IMR-90 (cell line): Measurements from ENCODE around the gene TRIM37. TPM values are rescaled to one million over a fixed set of nuclear protein-coding genes. Genes with fewer than 3 reads are reported as not detected.

Experiments used
- ATAC-seq: fragments of 200-7000 bp; cut with Tn5 transposase; 2 replicates; pipeline ENCODE4 v1.9.1; 2020; ENCODE audit warnings: low read depth, mild to moderate bottlenecking, moderate library complexity
- BruUV-seq: library from RNA; stranded (reverse); fragments of 400-500 nt; replicated peaks from 2 replicates; lab custom pipeline; 2021; lab: Mats Ljungman, UMichigan
- CTCF ChIA-PET: fragments of 300-600 bp; formaldehyde crosslinking; extraction: SDS; loops from one replicate; lab custom pipeline; 2021; ENCODE audit warnings: antibody characterized with exemption; lab: Yijun Ruan, JAX
- POLR2A ChIA-PET: fragments of 300-600 bp; sonication (Branson Sonifier 250); formaldehyde crosslinking; loops from one replicate; lab custom pipeline; 2022; ENCODE audit warnings: antibody characterized with exemption; ENCODE audit not compliant: unreplicated experiment; lab: Charles Lee
- DNase-seq: peaks from one replicate; pipeline ENCODE4 v3.0.0; 2013
- H2AFZ ChIP-seq: replicated peaks from 2 replicates; pipeline ENCODE3; 2013; ENCODE audit warnings: low read length, mild to moderate bottlenecking; ENCODE audit not compliant: poor library complexity
- H2AK5ac ChIP-seq: 2 replicates; pipeline ENCODE4 v1.6.1; 2013; ENCODE audit warnings: low read depth, low read length, inconsistent platforms
- H2AK9ac ChIP-seq: replicated peaks from 2 replicates; pipeline ENCODE3; 2013; ENCODE audit warnings: mild to moderate bottlenecking, low read depth, low read length, moderate library complexity; ENCODE audit not compliant: poor library complexity
- H2BK120ac ChIP-seq: 2 replicates; pipeline ENCODE4 v1.6.1; 2013; ENCODE audit warnings: low read depth, low read length, inconsistent platforms
- H2BK15ac ChIP-seq: 3 replicates; pipeline ENCODE4 v1.6.1; 2013; ENCODE audit warnings: low read depth, low read length, inconsistent platforms
- H2BK20ac ChIP-seq: 2 replicates; pipeline ENCODE4 v1.6.1; 2013; ENCODE audit warnings: low read depth, mild to moderate bottlenecking, inconsistent platforms, low read length, moderate library complexity
- H2BK5ac ChIP-seq: 2 replicates; pipeline ENCODE4 v1.6.1; 2013; ENCODE audit warnings: mild to moderate bottlenecking, low read depth, low read length, inconsistent platforms; ENCODE audit not compliant: poor library complexity, severe bottlenecking
- H3K14ac ChIP-seq: replicated peaks from 2 replicates; pipeline ENCODE4 v1.6.1; 2013; ENCODE audit warnings: low read depth, low read length, inconsistent platforms
- H3K18ac ChIP-seq: 2 replicates; pipeline ENCODE4 v1.6.1; 2013; ENCODE audit warnings: low read depth, low read length, control low read depth
- H3K23ac ChIP-seq: 2 replicates; pipeline ENCODE4 v1.6.1; 2013; ENCODE audit warnings: low read depth, low read length, inconsistent platforms
- H3K27ac ChIP-seq: 2 replicates; pipeline ENCODE4 v1.5.1; 2013; ENCODE audit warnings: mild to moderate bottlenecking, control low read depth, low read length; ENCODE audit not compliant: insufficient read depth
- H3K27me3 ChIP-seq: 2 replicates; pipeline ENCODE4 v1.6.1; 2013; ENCODE audit warnings: low read length; ENCODE audit not compliant: control insufficient read depth, insufficient read depth
- H3K36me3 ChIP-seq: 2 replicates; pipeline ENCODE4 v1.6.1; 2013; ENCODE audit warnings: low read length, mixed read lengths; ENCODE audit not compliant: control insufficient read depth, insufficient read depth
- H3K4ac ChIP-seq: 2 replicates; pipeline ENCODE4 v1.6.1; 2013; ENCODE audit warnings: low read depth, low read length, inconsistent platforms
- H3K4me1 ChIP-seq: 2 replicates; pipeline ENCODE4 v1.6.1; 2013; ENCODE audit warnings: low read length, mixed read lengths; ENCODE audit not compliant: control insufficient read depth, insufficient read depth
- H3K4me2 ChIP-seq: 2 replicates; pipeline ENCODE4 v1.6.1; 2013; ENCODE audit warnings: low read depth, mild to moderate bottlenecking, control low read depth, low read length, moderate library complexity
- H3K4me3 ChIP-seq: 2 replicates; pipeline ENCODE4 v1.5.1; 2013; ENCODE audit warnings: low read depth, mild to moderate bottlenecking, control low read depth, low read length, moderate library complexity; ENCODE audit not compliant: insufficient read depth
- H3K56ac ChIP-seq: 2 replicates; pipeline ENCODE4 v1.6.1; 2013; ENCODE audit warnings: low read length, inconsistent platforms; ENCODE audit not compliant: insufficient read depth; ENCODE audit errors: extremely low read depth
- H3K79me1 ChIP-seq, 2 experiments: 2 replicates each; pipeline ENCODE4 v1.6.1; 2013; ENCODE audit warnings: low read length in 2 of 2, inconsistent platforms in 1 of 2, low read depth in 1 of 2
- H3K9ac ChIP-seq: 2 replicates; pipeline ENCODE4 v1.6.1; 2013; ENCODE audit warnings: low read depth, low read length, control low read depth
- H3K9me1 ChIP-seq: 2 replicates; pipeline ENCODE4 v1.6.1; 2013; ENCODE audit warnings: low read length, inconsistent platforms; ENCODE audit not compliant: insufficient read depth
- H3K9me3 ChIP-seq: 2 replicates; pipeline ENCODE4 v1.6.1; 2013; ENCODE audit warnings: low read length; ENCODE audit not compliant: control insufficient read depth, insufficient read depth
- H4K20me1 ChIP-seq: 2 replicates; pipeline ENCODE4 v1.6.1; 2013; ENCODE audit warnings: low read length, inconsistent platforms; ENCODE audit not compliant: insufficient read depth
- H4K5ac ChIP-seq: 2 replicates; pipeline ENCODE4 v1.6.1; 2013; ENCODE audit warnings: mild to moderate bottlenecking, low read depth, low read length, control low read depth
- H4K8ac ChIP-seq, 2 experiments: 2 replicates each; pipeline ENCODE4 v1.6.1; 2013; ENCODE audit warnings: low read depth in 2 of 2, low read length in 2 of 2, control low read depth in 1 of 2, inconsistent platforms in 1 of 2
- H4K91ac ChIP-seq: 2 replicates; pipeline ENCODE4 v1.6.1; 2013; ENCODE audit warnings: low read depth, low read length, inconsistent platforms; ENCODE audit not compliant: insufficient read depth
- BHLHE40 ChIP-seq: fragments of 150-350 bp; IDR thresholded peaks from 2 replicates; pipeline ENCODE4 v1.6.1; 2016; ENCODE audit warnings: mild to moderate bottlenecking, low read depth, low read length
- CEBPB ChIP-seq: IDR thresholded peaks from 2 replicates; pipeline ENCODE4 v1.6.1; 2012; ENCODE audit warnings: low read depth, low read length, improper control_type of control experiment
- CHD1 ChIP-seq: IDR thresholded peaks from 2 replicates; pipeline ENCODE4 v1.6.1; 2012; ENCODE audit warnings: low read depth, low read length, improper control_type of control experiment
- CTCF ChIP-seq: conservative IDR thresholded peaks from 2 replicates; pipeline ENCODE4 v1.5.1; 2012; ENCODE audit warnings: mild to moderate bottlenecking, low read depth, low read length, improper control_type of control experiment
- FOS ChIP-seq: fragments of 150-350 bp; IDR thresholded peaks from 2 replicates; pipeline ENCODE4 v1.6.1; 2016; ENCODE audit warnings: low read depth, low read length
- MAFK ChIP-seq: IDR thresholded peaks from 2 replicates; pipeline ENCODE4 v1.6.1; 2012; ENCODE audit warnings: low read depth, low read length, improper control_type of control experiment
- MAZ ChIP-seq: IDR thresholded peaks from 2 replicates; pipeline ENCODE4 v1.6.1; 2012; ENCODE audit warnings: low read depth, mild to moderate bottlenecking, low read length, improper control_type of control experiment, moderate library complexity, borderline replicate concordance
- MXI1 ChIP-seq: IDR thresholded peaks from 2 replicates; pipeline ENCODE4 v1.6.1; 2012; ENCODE audit warnings: low read depth, mild to moderate bottlenecking, low read length, moderate library complexity, borderline replicate concordance
- NFE2L2 ChIP-seq: fragments of 150-350 bp; IDR thresholded peaks from 2 replicates; pipeline ENCODE4 v1.6.1; 2016; ENCODE audit warnings: low read depth, mild to moderate bottlenecking, low read length
- POLR2A ChIP-seq: IDR thresholded peaks from 2 replicates; pipeline ENCODE4 v1.6.1; 2012; ENCODE audit warnings: mild to moderate bottlenecking, low read depth, low read length
- RAD21 ChIP-seq: IDR thresholded peaks from 2 replicates; pipeline ENCODE4 v1.6.1; 2012; ENCODE audit warnings: low read length, improper control_type of control experiment
- RCOR1 ChIP-seq: IDR thresholded peaks from 2 replicates; pipeline ENCODE4 v1.6.1; 2012; ENCODE audit warnings: mild to moderate bottlenecking, low read length, improper control_type of control experiment; ENCODE audit not compliant: insufficient replicate concordance
- RFX5 ChIP-seq: IDR thresholded peaks from 2 replicates; pipeline ENCODE4 v1.8.0; 2012; ENCODE audit warnings: low read depth, mild to moderate bottlenecking, low read length, moderate library complexity
- SMC3 ChIP-seq: fragments of 150-350 bp; IDR thresholded peaks from 2 replicates; pipeline ENCODE4 v1.6.1; 2016; ENCODE audit warnings: low read depth, mild to moderate bottlenecking, antibody characterized with exemption, low read length, moderate library complexity
- USF2 ChIP-seq: fragments of 150-350 bp; IDR thresholded peaks from 2 replicates; pipeline ENCODE4 v1.6.1; 2017; ENCODE audit warnings: mild to moderate bottlenecking, antibody characterized with exemption, low read length, low read depth
- WGBS, 2 experiments: methylation state at CpG; one replicate each; pipeline versions ENCODE4 v1.1.5 to v1.1.7; 2013; ENCODE audit warnings: missing lambda C conversion rate in 2 of 2; ENCODE audit not compliant: insufficient read length in 1 of 2; ENCODE audit errors: extremely low coverage in 2 of 2; 5-methylcytosine and 5-hydroxymethylcytosine counted together
- dilution Hi-C: fragments of 300-500 bp; cut with HindIII; formaldehyde crosslinking; loops from one replicate; pipeline ENCODE4 v1.14.3; 2018; ENCODE audit warnings: low sequenced_read_pairs; ENCODE audit not compliant: unreplicated experiment
- in situ Hi-C: fragments of 300-500 bp; cut with MboI; formaldehyde crosslinking; loops from 3 replicates; pipeline ENCODE4 v1.14.3; 2019; ENCODE audit warnings: low sequenced_read_pairs, inconsistent platforms, mixed read lengths
- intact Hi-C: fragments of 100-400 bp; cut with micrococcal nuclease; formaldehyde crosslinking; loops from 2 replicates; pipeline ENCODE4 v1.10.0; 2022
- polyA plus RNA-seq, 3 experiments: library from polyadenylated mRNA; depleted of rRNA; stranded (reverse); fragments of >200 nt; gene quantifications; 2 replicates each; pipeline ENCODE4 v1.2.3, GENCODE V29; 2012; ENCODE audit warnings: low replicate concordance in 1 of 3
- total RNA-seq: library from RNA; depleted of rRNA; stranded (reverse); fragments of >200 nt; gene quantifications from 2 replicates; pipeline ENCODE4 v1.2.3, GENCODE V29; 2012
- TF ChIP-seq, protein P1 (sequence below): fragments of 150-350 bp; IDR thresholded peaks from 2 replicates; pipeline ENCODE4 v1.6.1; 2016; ENCODE audit warnings: low read depth, mild to moderate bottlenecking, low read length, moderate library complexity, borderline replicate concordance

Gene TRIM37
- total and polyA plus RNA-seq, 2 of the 4 experiments (the other 2 are of a cell fraction): 12.1 to 24.9 TPM

- Histone ChIP-seq H2AK5ac (no peak overlapping the region), H2BK15ac (no peak overlapping the region), H2BK20ac (no peak overlapping the region), H3K18ac (no peak overlapping the region), H3K4me1 (no peaks in the 10 kb centered on the region), H2AK9ac (no peak overlapping the region), H4K91ac (no peak overlapping the region), H2BK5ac (no peak overlapping the region), H3K27me3 (no peaks in the 10 kb centered on the region), H3K27ac (no peak overlapping the region), H4K5ac (no peak overlapping the region), H3K36me3 (no peaks in the 10 kb centered on the region), H3K4me2 (no peak overlapping the region), H3K56ac (no peak overlapping the region), H3K23ac (no peak overlapping the region), H3K9me3 (no peaks in the 10 kb centered on the region), H2AFZ (no peak overlapping the region), H4K8ac (no peak overlapping the region), H3K9ac (no peak overlapping the region), H3K4ac (no peak overlapping the region), H4K20me1 (no peaks in the 10 kb centered on the region; the same call in 1 of the 2 replicates), H2BK120ac (no peak overlapping the region), H3K14ac (no peak overlapping the region), H3K9me1 (no peaks in the 10 kb centered on the region), H3K79me1 (peaks cover 9 to 29% of the 10 kb centered on the region in 2 experiments; a peak in 3 of 4 replicates), H3K4me3 (no peak overlapping the region)
- no CpG with 5 or more reads among the region's 7 CpGs for WGBS, 2 experiments
- ATAC-seq (no peak), DNase-seq (no peak)
- ChIA-PET CTCF (no interaction called here), POLR2A (no interaction called here)
- in situ Hi-C loops (no loop called here), dilution Hi-C loops (no loop called here), intact Hi-C loops (no loop called here)
- TF ChIP-seq RCOR1 (no peak), MAZ (no peak), RFX5 (no peak), BHLHE40 (no peak), FOS (no peak), CTCF (no peak), CHD1 (no peak), MAFK (no peak), MXI1 (no peak), USF2 (no peak), POLR2A (no peak), NFE2L2 (no peak), SMC3 (no peak), CEBPB (no peak), RAD21 (no peak)
- TF ChIP-seq, protein P1, sequence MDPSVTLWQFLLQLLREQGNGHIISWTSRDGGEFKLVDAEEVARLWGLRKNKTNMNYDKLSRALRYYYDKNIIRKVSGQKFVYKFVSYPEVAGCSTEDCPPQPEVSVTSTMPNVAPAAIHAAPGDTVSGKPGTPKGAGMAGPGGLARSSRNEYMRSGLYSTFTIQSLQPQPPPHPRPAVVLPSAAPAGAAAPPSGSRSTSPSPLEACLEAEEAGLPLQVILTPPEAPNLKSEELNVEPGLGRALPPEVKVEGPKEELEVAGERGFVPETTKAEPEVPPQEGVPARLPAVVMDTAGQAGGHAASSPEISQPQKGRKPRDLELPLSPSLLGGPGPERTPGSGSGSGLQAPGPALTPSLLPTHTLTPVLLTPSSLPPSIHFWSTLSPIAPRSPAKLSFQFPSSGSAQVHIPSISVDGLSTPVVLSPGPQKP: no peak
- no TSS peak for BruUV-seq
Measured at GRCh38 chr17:59108400-59109102, 1.9 kb upstream of the TRIM37 start.
